GM12891 (cell line): ENCODE data around the gene CCDC178. TPM values are rescaled to one million over a fixed set of nuclear protein-coding genes. Genes with fewer than 3 reads are reported as not detected.

Experiments
- DNase-seq: peaks from one replicate; pipeline ENCODE4 v3.0.0; 2011; ENCODE audit warnings: low spot score; ENCODE audit not compliant: insufficient read length
- FAIRE-seq: peaks from 2 replicates; lab custom pipeline; 2011; peaks lifted over from hg19 to GRCh38; lab: Jason Lieb, UNC
- PAX5 ChIP-seq: IDR thresholded peaks from 2 replicates; pipeline ENCODE4 v1.6.1; 2011; ENCODE audit warnings: low read length, moderate library complexity, mild to moderate bottlenecking; ENCODE audit not compliant: insufficient read depth, severe bottlenecking
- POLR2A ChIP-seq: IDR thresholded peaks from 2 replicates; pipeline ENCODE4 v1.6.1; 2011; ENCODE audit warnings: low read depth, low read length, control low read depth
- POLR2AphosphoS5 ChIP-seq: IDR thresholded peaks from 2 replicates; pipeline ENCODE4 v1.6.1; 2011; ENCODE audit warnings: low read depth, low read length, control low read depth
- POU2F2 ChIP-seq: IDR thresholded peaks from 2 replicates; pipeline ENCODE4 v1.6.1; 2011; ENCODE audit warnings: low read depth, mild to moderate bottlenecking, control low read depth, low read length, moderate library complexity
- SPI1 ChIP-seq: IDR thresholded peaks from 2 replicates; pipeline ENCODE4 v1.6.1; 2011; ENCODE audit warnings: low read depth, low read length, control low read depth
- TAF1 ChIP-seq: IDR thresholded peaks from 2 replicates; pipeline ENCODE4 v1.6.1; 2011; ENCODE audit warnings: low read depth, low read length, control low read depth
- polyA plus RNA-seq: library from polyadenylated mRNA; unstranded; fragments of >200 nt; gene quantifications from one replicate; pipeline ENCODE4 v1.2.1, GENCODE V29; 2012; ENCODE audit warnings: low read depth, missing spikeins, inconsistent platforms; ENCODE audit not compliant: missing spikeins

CCDC178 gene, protein sequence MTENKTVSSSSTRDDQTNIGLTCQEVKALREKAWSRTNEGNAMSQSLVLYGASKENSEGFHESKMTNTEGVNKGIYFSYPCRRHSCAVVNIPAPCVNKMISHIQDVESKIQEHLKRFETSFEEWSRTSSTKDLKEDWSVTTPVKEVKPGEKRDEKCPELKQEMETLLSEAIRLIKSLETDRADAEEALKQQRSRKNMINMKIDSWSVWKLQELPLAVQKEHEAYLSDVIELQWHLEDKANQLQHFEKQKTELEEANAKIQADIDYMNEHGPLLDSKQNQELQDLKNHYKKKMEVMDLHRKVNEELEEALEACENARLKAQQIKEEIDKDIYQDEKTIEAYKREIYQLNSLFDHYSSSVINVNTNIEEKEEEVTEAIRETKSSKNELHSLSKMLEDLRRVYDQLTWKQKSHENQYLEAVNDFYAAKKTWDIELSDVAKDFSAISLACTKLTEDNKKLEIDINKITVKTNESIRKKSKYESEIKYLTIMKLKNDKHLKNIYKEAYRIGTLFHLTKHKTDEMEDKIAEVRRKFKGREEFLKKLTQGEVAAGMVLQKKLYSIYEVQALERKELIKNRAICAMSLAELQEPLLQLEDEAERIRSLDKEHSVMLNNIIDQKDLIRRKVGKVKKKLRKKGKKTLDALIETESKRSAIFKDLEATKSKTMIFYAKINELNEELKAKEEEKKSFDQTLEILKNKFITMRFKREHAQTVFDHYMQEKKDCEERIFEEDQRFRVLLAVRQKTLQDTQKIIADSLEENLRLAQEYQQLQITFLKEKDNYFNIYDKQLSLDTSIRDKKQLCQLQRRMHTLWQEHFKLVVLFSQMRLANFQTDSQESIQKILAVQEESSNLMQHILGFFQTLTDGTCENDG
- not detected for polyA plus RNA-seq

DNA sequence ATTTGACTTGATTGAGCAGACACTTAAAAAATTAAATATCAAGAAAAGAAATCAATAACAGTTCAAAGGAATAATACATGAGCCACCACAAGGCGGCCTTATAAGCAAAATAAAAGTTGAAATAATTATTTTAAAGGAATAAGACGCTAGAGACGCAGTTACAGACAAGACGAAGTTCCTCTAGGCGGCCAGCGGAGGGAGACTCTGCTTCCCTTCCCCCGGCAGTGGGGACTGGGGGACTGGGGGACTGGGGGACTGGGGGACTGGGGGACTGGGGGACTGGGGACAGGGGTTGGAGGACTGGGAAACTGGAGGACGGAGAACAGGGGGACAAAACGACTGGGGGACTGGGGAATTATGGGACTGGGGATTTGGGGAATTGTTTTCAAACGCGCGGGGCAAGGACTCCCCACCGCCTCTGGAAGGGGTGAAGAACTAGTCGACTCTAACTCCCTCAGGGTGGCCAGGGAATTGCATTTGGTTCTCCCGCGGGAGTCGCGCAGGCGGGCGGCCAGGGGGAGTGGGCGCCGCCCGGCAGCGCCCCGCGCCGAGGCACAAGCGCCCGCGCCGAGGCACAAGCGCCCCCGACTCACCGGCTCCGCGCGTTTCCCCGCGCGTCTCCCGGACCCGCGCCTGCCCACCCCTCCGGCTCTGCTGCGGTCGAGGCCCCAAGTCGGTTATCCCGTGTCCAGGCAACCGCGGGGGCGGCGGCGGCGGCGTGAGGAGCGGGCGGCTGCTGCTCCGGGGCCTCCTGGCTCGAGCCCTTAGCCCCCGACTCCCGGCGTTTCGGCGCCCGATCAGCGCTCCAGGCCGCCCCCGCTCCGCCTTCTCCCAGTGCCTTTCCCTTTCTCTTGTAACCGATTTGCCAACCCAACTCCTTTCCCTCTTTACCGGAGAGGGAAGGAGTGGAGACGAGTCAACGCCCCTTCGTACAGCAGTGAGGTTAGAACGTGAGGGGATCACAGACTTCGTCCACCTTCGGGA is at the start of gene CCDC178:
Gene CCDC178 (minus strand): TSS at position 662 of the 984 bp plus-strand sequence. CDS start 28,633 bp downstream, outside the sequence.
- DNase-seq: no peak
- no peak for FAIRE-seq
- TF ChIP-seq TAF1 (no peak), POLR2A (no peak), POLR2AphosphoS5 (no peak), PAX5 (no peak), SPI1 (no peak), POU2F2 (no peak)

DNA sequence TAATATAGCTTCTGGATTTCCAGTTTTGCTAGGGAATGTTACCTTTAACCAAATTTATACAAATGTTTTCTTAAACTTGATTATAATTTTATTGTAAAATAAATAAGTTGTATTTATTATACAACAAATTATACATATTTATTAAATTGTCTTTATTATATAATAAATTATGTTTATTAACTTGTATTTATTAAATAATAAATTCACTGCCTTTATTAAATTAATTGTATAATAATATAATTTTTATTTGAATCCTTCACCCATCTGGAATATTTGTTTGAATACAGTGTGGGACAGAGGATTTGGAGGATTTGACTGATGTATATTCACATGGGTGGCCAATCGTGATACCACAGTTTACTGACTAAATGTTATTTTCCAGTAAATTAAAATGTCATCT is 43.4 kb upstream of the CCDC178 start:
- DNase-seq: no peak
- FAIRE-seq: no peak
- no peak for TF ChIP-seq POLR2A
- TF ChIP-seq SPI1: no peak
- TF ChIP-seq PAX5: no peak
- no peak for TF ChIP-seq POLR2AphosphoS5
- no peak for TF ChIP-seq TAF1
- no peak for TF ChIP-seq POU2F2

DNA sequence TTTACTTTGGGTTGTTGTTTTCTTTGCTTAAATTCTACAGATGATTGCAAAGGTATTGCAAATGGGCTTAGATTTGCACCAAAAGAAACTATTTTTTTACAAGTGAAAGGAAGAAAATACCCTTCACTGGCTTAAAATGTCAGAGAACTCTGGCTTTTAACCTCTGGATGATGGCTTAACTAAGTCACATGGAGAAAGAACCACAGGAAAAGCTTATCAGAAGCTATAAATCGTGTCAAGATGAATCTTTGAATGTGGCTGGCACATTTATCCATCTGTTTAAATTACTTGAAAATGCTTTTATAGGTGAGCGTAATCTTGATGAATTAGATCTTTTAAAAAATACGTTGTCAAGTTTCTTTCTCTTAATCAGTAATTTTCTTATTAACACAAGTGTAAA is 32.0 kb upstream of the CCDC178 start:
- no peak for TF ChIP-seq POU2F2
- no peak for TF ChIP-seq SPI1
- TF ChIP-seq POLR2A: no peak
- no peak for TF ChIP-seq PAX5
- no peak for TF ChIP-seq POLR2AphosphoS5
- no peak for TF ChIP-seq TAF1
- no peak for DNase-seq
- no peak for FAIRE-seq

DNA sequence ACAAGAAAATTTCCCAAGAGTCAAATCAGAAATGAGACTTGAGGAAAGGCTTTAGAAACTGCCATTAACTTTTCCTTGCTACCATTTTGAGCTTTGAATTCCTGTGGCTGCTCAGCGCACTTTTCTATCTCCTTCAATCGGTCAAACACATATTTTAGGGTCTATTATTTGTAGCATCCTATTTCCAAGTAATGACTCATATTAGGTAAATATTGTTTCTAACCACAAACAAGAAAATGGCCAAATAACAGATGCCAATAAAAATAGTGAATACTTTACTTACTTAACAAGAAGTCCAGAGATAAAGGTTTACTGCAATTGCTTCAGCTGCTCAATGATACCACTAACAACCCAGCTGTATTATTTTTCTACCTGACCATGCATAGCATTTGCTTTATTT is 29.7 kb upstream of the CCDC178 start:
- no peak for DNase-seq
- TF ChIP-seq POLR2A: no peak
- no peak for TF ChIP-seq TAF1
- no peak for FAIRE-seq

DNA sequence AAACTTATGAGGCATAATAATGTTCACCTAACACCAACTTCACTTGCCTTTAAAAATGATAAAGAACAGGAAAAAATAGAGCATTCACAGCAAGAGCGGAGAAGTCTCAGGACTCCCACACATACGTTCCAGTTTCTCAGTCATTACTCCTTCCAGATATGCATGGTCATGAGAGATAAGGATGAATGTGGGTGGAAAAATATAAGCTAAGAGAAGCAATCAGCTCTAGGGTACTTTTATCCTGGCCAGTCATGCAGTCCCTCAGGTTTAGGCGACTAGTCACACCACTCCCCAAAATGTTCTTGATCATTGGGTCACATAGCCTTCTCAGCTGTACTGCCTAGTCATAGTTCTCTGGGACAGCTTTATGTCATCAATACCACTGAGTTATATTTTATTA is 29.2 kb upstream of the CCDC178 start:
- FAIRE-seq: no peak
- no peak for TF ChIP-seq POU2F2
- no peak for TF ChIP-seq POLR2A
- no peak for TF ChIP-seq TAF1
- TF ChIP-seq PAX5: no peak
- no peak for TF ChIP-seq POLR2AphosphoS5
- no peak for TF ChIP-seq SPI1
- no peak for DNase-seq

DNA sequence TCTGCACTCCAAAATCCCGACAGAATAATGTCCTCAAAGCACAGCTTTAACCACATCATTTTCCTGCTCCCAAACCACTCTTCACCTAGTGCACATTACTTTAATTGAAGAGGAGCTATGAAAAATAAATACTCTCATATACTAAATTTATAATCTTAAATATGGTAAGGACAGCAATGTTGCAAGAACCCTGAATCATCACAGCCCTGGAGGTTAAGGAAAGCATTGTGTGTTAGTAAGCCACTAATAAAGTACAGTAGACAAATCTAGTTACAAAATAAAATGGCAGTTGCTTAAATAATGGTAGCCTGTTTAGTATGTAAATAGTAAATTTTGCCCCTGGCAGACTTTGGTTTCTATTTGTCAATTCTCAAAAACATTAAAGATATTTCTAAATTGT is 27.0 kb upstream of the CCDC178 start:
- FAIRE-seq: no peak
- TF ChIP-seq POLR2A (no peak), PAX5 (no peak), POU2F2 (no peak), SPI1 (no peak), POLR2AphosphoS5 (no peak), TAF1 (no peak)
- no peak for DNase-seq

DNA sequence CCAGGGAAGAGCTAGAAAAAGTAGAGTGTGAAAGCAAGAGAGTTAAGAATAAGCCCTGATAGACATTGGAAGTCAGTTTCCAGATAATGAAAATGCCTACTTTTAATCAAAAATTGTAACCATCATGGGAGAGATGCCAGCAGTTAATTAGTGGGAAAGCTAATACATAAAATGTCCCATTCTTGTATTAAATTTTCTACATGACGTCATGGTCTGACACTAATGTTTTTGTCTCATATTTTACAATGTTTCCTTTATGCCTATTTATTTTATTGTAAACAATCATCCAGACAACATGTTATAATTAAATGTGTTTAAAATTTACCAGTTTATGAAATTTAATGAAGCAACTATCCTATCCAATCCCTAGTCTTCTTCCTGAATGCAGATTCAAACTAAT is 26.3 kb upstream of the CCDC178 start:
- no peak for FAIRE-seq

DNA sequence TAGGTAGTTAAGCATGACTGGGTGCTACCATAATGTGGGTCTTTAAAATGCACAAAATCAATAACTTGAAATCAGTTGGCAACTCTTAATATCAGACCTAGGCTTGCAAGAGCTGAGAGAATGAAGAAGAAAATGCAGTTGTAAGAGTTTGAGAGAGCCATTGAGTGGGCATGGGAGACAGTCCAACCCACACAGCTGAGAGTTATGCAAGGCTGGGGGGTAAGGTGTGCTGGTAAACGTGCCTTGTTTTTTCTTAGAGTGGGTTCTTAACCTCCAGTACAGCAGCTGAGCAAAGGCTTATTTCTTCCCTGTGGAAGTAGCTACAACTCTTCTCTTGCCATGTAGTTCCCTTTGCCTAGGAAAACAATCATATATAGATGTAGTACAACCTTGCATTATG is 20.2 kb upstream of the CCDC178 start:
- FAIRE-seq (no peak), DNase-seq (no peak)
- TF ChIP-seq TAF1: no peak
- TF ChIP-seq POLR2A: no peak
- no peak for TF ChIP-seq POLR2AphosphoS5
- no peak for TF ChIP-seq PAX5
- no peak for TF ChIP-seq POU2F2
- TF ChIP-seq SPI1: no peak

More for the DNA sequence above, 26.3 kb upstream of the CCDC178 start:
- TF ChIP-seq PAX5 (no peak), TAF1 (no peak)
- DNase-seq: no peak

DNA sequence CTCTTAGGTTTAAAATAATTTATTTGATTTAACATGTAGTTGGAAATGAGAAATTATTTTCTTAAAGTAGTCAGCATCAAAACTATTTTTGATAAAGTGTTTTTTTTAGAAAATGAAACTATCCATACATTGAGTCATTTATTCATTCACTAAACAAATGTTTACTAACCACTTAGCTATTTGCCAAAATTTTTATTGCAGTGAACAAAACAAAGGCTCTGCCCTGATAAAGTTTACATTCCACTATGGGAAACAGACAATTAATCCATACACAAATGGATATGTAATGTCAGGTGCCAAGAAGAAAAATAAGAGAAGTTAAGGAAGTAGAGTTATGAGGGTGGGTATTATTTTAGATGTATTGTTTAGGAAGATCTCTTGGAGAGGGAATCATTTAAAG is 19.1 kb upstream of the CCDC178 start:
- DNase-seq (no peak), FAIRE-seq (no peak)
- TF ChIP-seq POU2F2 (no peak), POLR2AphosphoS5 (no peak), TAF1 (no peak), PAX5 (no peak), SPI1 (no peak), POLR2A (no peak)
